Inferior parietal cortex (tissue), 1 donor: ENCODE data around the gene NPAS3.
A peak's percentile ranks its signal among the peaks of the same experiment; 100 is the strongest.

Experiments
- DNase-seq: peaks from one replicate; pipeline ENCODE4 v3.0.0-alpha.2; 2016; ENCODE audit errors: extremely low spot score

Gene NPAS3

GRCh38 chr14:33754261-33754660 lies 815.6 kb downstream of the NPAS3 start:
- DNase-seq, result no peak

GRCh38 chr14:33755358-33755757 lies 816.7 kb downstream of the NPAS3 start:
- no peak for DNase-seq

- no peak for DNase-seq
Observed at GRCh38 chr14:33756833-33757232, 818.2 kb downstream of the NPAS3 start.

GRCh38 chr14:33758547-33758946 lies 819.9 kb downstream of the NPAS3 start:
- DNase-seq, result no peak

- peak; percentile 39 for DNase-seq
Observed at GRCh38 chr14:33762161-33762851, 823.6 kb downstream of the NPAS3 start.

GRCh38 chr14:33764876-33765650 lies 826.4 kb downstream of the NPAS3 start:
- no peak for DNase-seq

GRCh38 chr14:33767586-33768457 lies 829.1 kb downstream of the NPAS3 start:
- DNase-seq, result peak; percentile 50

GRCh38 chr14:33768458-33768830 lies 829.8 kb downstream of the NPAS3 start:
- DNase-seq, result no peak

- DNase-seq, result no peak
Observed at GRCh38 chr14:33773205-33774030, 834.7 kb downstream of the NPAS3 start.

GRCh38 chr14:33774161-33774560 lies 835.5 kb downstream of the NPAS3 start:
- no peak for DNase-seq

GRCh38 chr14:33774723-33775470 lies 836.2 kb downstream of the NPAS3 start:
- DNase-seq, result no peak

GRCh38 chr14:33776871-33777270 lies 838.2 kb downstream of the NPAS3 start:
- DNase-seq, result no peak

- DNase-seq, result no peak
Observed at GRCh38 chr14:33777681-33778080, 839.0 kb downstream of the NPAS3 start.

- no peak for DNase-seq
Observed at GRCh38 chr14:33780035-33780434, 841.4 kb downstream of the NPAS3 start.

GRCh38 chr14:33781236-33781635 lies 842.6 kb downstream of the NPAS3 start:
- no peak for DNase-seq

- no peak for DNase-seq
Observed at GRCh38 chr14:33782923-33783322, 844.2 kb downstream of the NPAS3 start.

- no peak for DNase-seq
Observed at GRCh38 chr14:33786091-33786825, 847.6 kb downstream of the NPAS3 start.

- DNase-seq, result no peak
Observed at GRCh38 chr14:33788161-33788560, 849.5 kb downstream of the NPAS3 start.

- DNase-seq, result no peak
Observed at GRCh38 chr14:33790996-33791395, 852.3 kb downstream of the NPAS3 start.
